Measurements from ENCODE around the gene HDAC10. TPM values are rescaled to one million over a fixed set of nuclear protein-coding genes. Genes with fewer than 3 reads are reported as not detected.
"Not testable (repeated sequence)": the region's sequence is repeated elsewhere in the genome, so short reads cannot be mapped to it uniquely, and the experiment has no call there.

HDAC10 gene
- total RNA-seq, 4 donors from 2014 or later = 31.4 to 42.7 (median 32.5) TPM

- intact Hi-C loops (cut with DNase I) = no loop called here
- H3K27ac ChIP-seq = no peak overlapping the region
- H3K4me1 ChIP-seq = no peaks in the 10 kb centered on the region
- TF ChIP-seq POLR2A (IDR thresholded peaks at IDR 0.05) (no peak), CTCF (IDR thresholded peaks at IDR 0.05) (no peak)
- H3K36me3 ChIP-seq = peaks cover 24 to 30% of the 10 kb centered on the region in 2 donors
- H3K9me3 ChIP-seq = no peaks in the 10 kb centered on the region
- DNase-seq = no peak
- H3K27me3 ChIP-seq = no peaks in the 10 kb centered on the region
- no peak overlapping the region for H3K4me3 ChIP-seq (replicated peaks in 1 of 3)
- 89 to 90% methylated on average over 19 to 22 of the region's 22 CpGs for WGBS, 2 donors
Observed at GRCh38 chr22:50208430-50208938, 42.6 kb downstream of the HDAC10 start.

GRCh38 chr22:50207383-50208140 is 43.5 kb downstream of the HDAC10 start:
- Histone ChIP-seq H3K9me3 (no peaks in the 10 kb centered on the region), H3K27ac (no peak overlapping the region), H3K4me3 (replicated peaks in 1 of 3) (no peak overlapping the region), H3K36me3 (peaks cover 25 to 29% of the 10 kb centered on the region in 2 donors), H3K27me3 (no peaks in the 10 kb centered on the region), H3K4me1 (peaks cover 2% of the 10 kb centered on the region in 2 donors)
- no peak for DNase-seq
- 79% methylated on average over 15 of the region's 23 CpGs for WGBS, 2 donors
- TF ChIP-seq POLR2A (IDR thresholded peaks at IDR 0.05) (no peak), CTCF (IDR thresholded peaks at IDR 0.05) (no peak)
- intact Hi-C loops (cut with DNase I) = no loop called here

GRCh38 chr22:50206599-50206998 is 44.5 kb downstream of the HDAC10 start:
- no peak overlapping the region for H3K4me3 ChIP-seq (replicated peaks in 1 of 3)
- no peak overlapping the region for H3K27ac ChIP-seq
- H3K9me3 ChIP-seq = no peaks in the 10 kb centered on the region
- peaks cover 11% of the 10 kb centered on the region in 2 donors for H3K4me1 ChIP-seq
- WGBS, 2 donors = 33 to 40% methylated on average over 2 to 5 of the region's 10 CpGs
- no peaks in the 10 kb centered on the region for H3K27me3 ChIP-seq
- DNase-seq = peak; percentile 78 to 87
- intact Hi-C loops (cut with DNase I) = no loop called here
- peaks cover 16 to 21% of the 10 kb centered on the region in 2 donors for H3K36me3 ChIP-seq
- TF ChIP-seq POLR2A (IDR thresholded peaks at IDR 0.05) (no peak), CTCF (IDR thresholded peaks at IDR 0.05) (peak in 4 of 6 experiments; percentile 21 to 41 (median 32))

GRCh38 chr22:50205781-50206569 is 45.1 kb downstream of the HDAC10 start:
- H3K4me3 ChIP-seq (replicated peaks in 1 of 3) = no peak overlapping the region
- intact Hi-C loops (cut with DNase I) = no loop called here
- peaks cover 11 to 12% of the 10 kb centered on the region in 2 donors for H3K4me1 ChIP-seq
- peaks cover 16 to 17% of the 10 kb centered on the region in 2 donors for H3K36me3 ChIP-seq
- H3K9me3 ChIP-seq = no peaks in the 10 kb centered on the region
- TF ChIP-seq POLR2A (IDR thresholded peaks at IDR 0.05) = no peak
- TF ChIP-seq CTCF (IDR thresholded peaks at IDR 0.05) = no peak
- H3K27ac ChIP-seq = no peak overlapping the region
- WGBS, 2 donors = 90 to 92% methylated on average over 26 to 35 of the region's 45 CpGs
- no peaks in the 10 kb centered on the region for H3K27me3 ChIP-seq
- DNase-seq = no peak

GRCh38 chr22:50204998-50205397 is 46.1 kb downstream of the HDAC10 start:
- WGBS, 2 donors = 91 to 94% methylated on average over 9 of the region's 9 CpGs
- DNase-seq; H3K27me3 ChIP-seq; intact Hi-C loops (cut with DNase I); H3K9me3 ChIP-seq; H3K4me3 ChIP-seq (replicated peaks in 1 of 3); H3K27ac ChIP-seq: not testable (repeated sequence)
- peaks cover 13 to 16% of the 10 kb centered on the region in 2 donors for H3K36me3 ChIP-seq
- peaks cover 14 to 15% of the 10 kb centered on the region in 2 donors for H3K4me1 ChIP-seq

All from thyroid gland (tissue), 4 donors.